Body of pancreas (tissue), 4 donors: ENCODE data around the gene ERC1. TPM values are rescaled to one million over a fixed set of nuclear protein-coding genes. Genes with fewer than 3 reads are reported as not detected.

Experiments
- ATAC-seq: fragments of 150-250 bp; one replicate; pipeline ENCODE4 v1.9.1; 2016
- DNase-seq, 4 donors: peaks; one replicate each; pipeline ENCODE4 v3.0.0-alpha.2; 2019
- H3K27ac ChIP-seq, 4 donors: fragments of 200-600 bp; sonication (generic); 1 replicate in 3 of 4; 2 replicates in 1 of 4; pipeline versions ENCODE4 v1.5.1 to v1.6.1; 2016 to 2019; ENCODE audit warnings: mild to moderate bottlenecking in 1 of 4, mixed read lengths in 1 of 4, moderate library complexity in 1 of 4
- H3K27me3 ChIP-seq, 2 donors: fragments of 200-600 bp; sonication (generic); one replicate each; pipeline ENCODE4 v1.6.0; 2016; ENCODE audit warnings: mild to moderate bottlenecking in 1 of 2
- H3K36me3 ChIP-seq, 2 donors: fragments of 200-600 bp; sonication (generic); replicated peaks in 1 of 2; 2 replicates each; pipeline ENCODE4 v1.5.1; 2016; ENCODE audit warnings: low read depth in 2 of 2; ENCODE audit not compliant: insufficient read depth in 1 of 2
- H3K4me1 ChIP-seq: fragments of 200-600 bp; sonication (generic); one replicate; pipeline ENCODE4 v1.6.0; 2016
- H3K4me3 ChIP-seq, 2 donors: fragments of 200-600 bp; sonication (generic); 1 replicate in 1 of 2; 2 replicates in 1 of 2; pipeline ENCODE4 v1.5.1; 2016 to 2019
- H3K9me3 ChIP-seq, 3 donors: fragments of 200-600 bp; sonication (generic); 1 replicate in 2 of 3; 2 replicates in 1 of 3; pipeline ENCODE4 v1.5.1; 2016
- POLR2A ChIP-seq, 3 donors: fragments of 450-650 bp; IDR thresholded peaks; one replicate each; pipeline ENCODE4 v1.6.1; 2016; ENCODE audit warnings: antibody characterized with exemption in 3 of 3, mild to moderate bottlenecking in 2 of 3
- WGBS, 2 donors: methylation state at CpG; one replicate each; pipeline ENCODE4 v1.1.5; 2017; 5-methylcytosine and 5-hydroxymethylcytosine counted together
- intact Hi-C: fragments of 100-400 bp; cut with DNase I; formaldehyde crosslinking; loops from one replicate; pipeline ENCODE4 v1.15.1; 2023
- total RNA-seq, 2 donors: library from RNA; depleted of rRNA; stranded (reverse); fragments of >200 nt; gene quantifications; one replicate each; pipeline ENCODE4 v1.1.0, GENCODE V29; 2016
- TF ChIP-seq, protein P1 (sequence below), 7 experiments: fragments of 450-650 bp in 4 of 7; fragments of 200-600 bp in 3 of 7; sonication (generic) in 3 of 7; IDR thresholded peaks; one replicate each; pipeline ENCODE4 v1.5.1; 2016 to 2019; ENCODE audit warnings: antibody characterized with exemption in 7 of 7

ERC1 gene
- total RNA-seq, 2 donors from 2014 or later, result 20.8 to 29.0 TPM

DNA sequence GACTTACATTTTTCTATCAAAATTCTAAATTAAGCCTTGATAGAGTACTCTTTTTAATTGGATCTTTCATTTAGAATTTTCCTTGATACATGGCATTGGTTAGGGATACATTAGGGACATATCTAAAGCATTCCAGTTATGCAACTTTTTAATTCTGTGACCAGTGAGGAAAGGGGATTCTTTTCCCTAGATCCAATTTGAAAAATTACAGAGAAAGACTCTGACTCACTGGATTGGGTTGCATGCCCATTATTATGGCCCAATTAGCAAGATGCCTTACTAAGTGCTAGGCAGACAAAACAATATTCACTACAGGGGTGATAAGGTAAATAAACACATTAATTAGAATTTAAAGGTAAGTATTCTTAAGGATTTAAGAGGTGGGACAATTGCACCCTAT, 36.3 kb upstream of the ERC1 start:
- intact Hi-C loops, result loop anchor here (10.0 kb wide), 1 partner anchor 390 kb away; no protein-coding TSS in a partner anchor
- Histone ChIP-seq H3K4me3 (no peak overlapping the region), H3K36me3 (no peaks in the 10 kb centered on the region), H3K27me3 (no peaks in the 10 kb centered on the region), H3K4me1 (no peaks in the 10 kb centered on the region), H3K9me3 (no peaks in the 10 kb centered on the region), H3K27ac (no peak overlapping the region)
- no peak for ATAC-seq
- DNase-seq, result no peak
- no peak for TF ChIP-seq POLR2A (IDR thresholded peaks at IDR 0.05)
- TF ChIP-seq, protein P1, sequence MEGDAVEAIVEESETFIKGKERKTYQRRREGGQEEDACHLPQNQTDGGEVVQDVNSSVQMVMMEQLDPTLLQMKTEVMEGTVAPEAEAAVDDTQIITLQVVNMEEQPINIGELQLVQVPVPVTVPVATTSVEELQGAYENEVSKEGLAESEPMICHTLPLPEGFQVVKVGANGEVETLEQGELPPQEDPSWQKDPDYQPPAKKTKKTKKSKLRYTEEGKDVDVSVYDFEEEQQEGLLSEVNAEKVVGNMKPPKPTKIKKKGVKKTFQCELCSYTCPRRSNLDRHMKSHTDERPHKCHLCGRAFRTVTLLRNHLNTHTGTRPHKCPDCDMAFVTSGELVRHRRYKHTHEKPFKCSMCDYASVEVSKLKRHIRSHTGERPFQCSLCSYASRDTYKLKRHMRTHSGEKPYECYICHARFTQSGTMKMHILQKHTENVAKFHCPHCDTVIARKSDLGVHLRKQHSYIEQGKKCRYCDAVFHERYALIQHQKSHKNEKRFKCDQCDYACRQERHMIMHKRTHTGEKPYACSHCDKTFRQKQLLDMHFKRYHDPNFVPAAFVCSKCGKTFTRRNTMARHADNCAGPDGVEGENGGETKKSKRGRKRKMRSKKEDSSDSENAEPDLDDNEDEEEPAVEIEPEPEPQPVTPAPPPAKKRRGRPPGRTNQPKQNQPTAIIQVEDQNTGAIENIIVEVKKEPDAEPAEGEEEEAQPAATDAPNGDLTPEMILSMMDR (IDR thresholded peaks at IDR 0.05), result no peak

DNA sequence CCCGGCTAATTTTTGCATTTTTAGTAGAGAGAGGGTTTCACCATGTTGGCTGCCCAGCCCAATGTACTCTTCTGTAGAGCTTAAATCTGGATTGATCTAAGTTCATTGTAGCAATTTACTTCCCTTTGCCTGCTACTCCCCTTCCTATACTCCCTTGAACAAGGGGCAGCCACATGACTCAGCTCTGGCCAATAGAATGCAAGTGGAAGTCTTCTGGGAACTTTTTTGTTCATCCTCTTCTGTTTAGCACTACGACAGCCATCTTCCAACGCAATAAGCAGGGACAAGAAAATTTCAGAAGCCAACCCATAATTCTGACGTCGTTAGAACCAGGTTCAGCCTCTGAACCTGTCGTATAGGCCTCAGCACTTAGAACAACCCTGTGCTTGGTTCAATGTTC, 35.1 kb upstream of the ERC1 start:
- DNase-seq (no peak), ATAC-seq (no peak)
- Histone ChIP-seq H3K4me1 (no peaks in the 10 kb centered on the region), H3K27me3 (no peaks in the 10 kb centered on the region), H3K4me3 (no peak overlapping the region), H3K27ac (no peak overlapping the region), H3K9me3 (no peaks in the 10 kb centered on the region), H3K36me3 (no peaks in the 10 kb centered on the region)
- intact Hi-C loops, result loop anchor here (10.0 kb wide), 1 partner anchor 391 kb away; no protein-coding TSS in a partner anchor
- TF ChIP-seq, protein P1 (IDR thresholded peaks at IDR 0.05), result no peak
- TF ChIP-seq POLR2A (IDR thresholded peaks at IDR 0.05), result no peak
- WGBS, 2 donors, result 92 to 93% methylated on average over 6 of the region's 6 CpGs

DNA sequence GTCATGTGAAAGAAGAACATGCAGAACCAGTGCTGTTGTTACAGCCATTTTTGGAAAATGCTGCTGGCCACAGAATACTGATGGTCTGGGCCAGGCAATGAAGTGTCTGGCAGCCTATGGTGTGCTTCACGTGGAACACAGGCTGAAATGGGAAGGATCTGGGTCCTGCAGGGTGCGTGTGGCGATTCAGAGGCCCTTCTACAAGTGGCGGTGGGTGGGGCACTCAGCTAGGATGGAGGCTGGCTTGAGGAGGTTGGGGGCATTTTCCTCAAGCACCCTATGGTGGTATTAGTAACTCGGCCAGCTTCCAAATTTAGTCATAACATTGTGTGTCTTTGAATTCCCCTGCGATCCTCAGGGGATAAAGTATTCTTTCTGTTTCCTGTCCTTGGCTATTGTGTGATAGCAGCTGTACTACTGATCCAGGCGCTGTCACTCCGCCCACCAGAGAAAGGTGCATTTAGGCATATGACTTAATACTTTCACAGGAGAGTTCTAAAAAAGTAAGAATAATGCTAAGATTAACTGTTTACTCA, 32.4 kb upstream of the ERC1 start:
- DNase-seq, result no peak
- intact Hi-C loops, result loop anchor here (10.0 kb wide), 1 partner anchor 394 kb away; no protein-coding TSS in a partner anchor

DNA sequence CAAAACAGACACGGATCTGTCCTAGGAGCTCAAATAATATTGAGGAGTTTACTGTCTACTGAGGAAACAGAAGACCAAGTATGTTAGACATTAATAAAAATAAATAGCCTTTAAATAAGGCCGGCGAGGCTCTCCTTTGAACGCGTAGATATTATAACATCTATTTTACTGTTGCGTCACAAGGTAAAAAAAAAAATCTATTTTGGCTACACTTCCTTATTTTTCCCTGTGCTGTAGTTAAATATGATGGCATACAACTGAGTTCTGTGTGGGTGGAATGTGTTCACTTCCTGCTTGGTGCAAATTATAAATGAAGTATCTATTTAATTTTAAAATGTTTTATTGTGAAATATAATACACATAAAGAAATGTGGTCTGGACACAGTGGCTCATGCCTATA, 24.3 kb upstream of the ERC1 start:
- Histone ChIP-seq H3K4me3 (no peak overlapping the region), H3K27me3 (no peaks in the 10 kb centered on the region), H3K27ac (no peak overlapping the region), H3K9me3 (no peaks in the 10 kb centered on the region), H3K36me3 (no peaks in the 10 kb centered on the region), H3K4me1 (no peaks in the 10 kb centered on the region)
- 70 to 86% methylated on average over 6 of the region's 6 CpGs for WGBS, 2 donors
- DNase-seq, result no peak
- intact Hi-C loops, result no loop called here
- TF ChIP-seq POLR2A (IDR thresholded peaks at IDR 0.05), result no peak
- TF ChIP-seq, protein P1 (IDR thresholded peaks at IDR 0.05), result no peak
- ATAC-seq, result no peak

More for the DNA sequence above, 32.4 kb upstream of the ERC1 start:
- ATAC-seq, result no peak
- 70 to 71% methylated on average over 7 to 8 of the region's 8 CpGs for WGBS, 2 donors
- Histone ChIP-seq H3K27me3 (no peaks in the 10 kb centered on the region), H3K27ac (no peak overlapping the region), H3K36me3 (no peaks in the 10 kb centered on the region), H3K4me3 (no peak overlapping the region), H3K4me1 (no peaks in the 10 kb centered on the region), H3K9me3 (no peaks in the 10 kb centered on the region)
- TF ChIP-seq, protein P1 (IDR thresholded peaks at IDR 0.05), result no peak
- no peak for TF ChIP-seq POLR2A (IDR thresholded peaks at IDR 0.05)

DNA sequence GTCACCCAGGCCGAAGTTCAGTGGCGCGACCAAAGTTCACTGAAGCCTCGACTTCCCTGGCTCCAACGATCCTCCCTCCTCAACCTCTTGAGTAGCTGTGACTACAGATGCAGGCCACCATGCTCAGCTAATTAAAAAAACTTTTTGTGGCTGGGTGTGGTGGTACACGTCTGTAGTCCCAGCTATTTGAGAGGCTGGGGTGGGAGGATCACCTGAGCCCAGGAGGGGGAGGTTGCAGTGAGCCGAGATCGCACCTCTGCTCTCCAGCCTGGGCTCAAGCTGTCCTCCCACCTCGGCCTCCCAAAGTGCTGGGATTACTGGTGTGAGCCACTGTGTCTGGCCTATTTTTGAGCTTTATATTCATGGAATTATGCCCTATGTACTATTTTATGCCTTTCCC, 23.4 kb upstream of the ERC1 start:
- Histone ChIP-seq H3K4me1 (no peaks in the 10 kb centered on the region), H3K36me3 (no peaks in the 10 kb centered on the region), H3K27ac (no peak overlapping the region), H3K9me3 (no peaks in the 10 kb centered on the region), H3K27me3 (no peaks in the 10 kb centered on the region), H3K4me3 (no peak overlapping the region)
- TF ChIP-seq, protein P1 (IDR thresholded peaks at IDR 0.05), result no peak
- no peak for TF ChIP-seq POLR2A (IDR thresholded peaks at IDR 0.05)
- intact Hi-C loops, result no loop called here
- no peak for ATAC-seq
- no peak for DNase-seq
- WGBS, 2 donors, result 76 to 81% methylated on average over 7 to 9 of the region's 9 CpGs
